NCI-H2029 treated with DMSO at 0.1 percent for 48 hours (cell line): ENCODE data around the gene ZMYM5.
"Not testable (repeated sequence)": the region's sequence is repeated elsewhere in the genome, so short reads cannot be mapped to it uniquely, and the experiment has no call there.

Experiments used
- DNase-seq: peaks from one replicate; lab custom pipeline; 2025; lab: John Stamatoyannopoulos, UW

ZMYM5 gene

DNA sequence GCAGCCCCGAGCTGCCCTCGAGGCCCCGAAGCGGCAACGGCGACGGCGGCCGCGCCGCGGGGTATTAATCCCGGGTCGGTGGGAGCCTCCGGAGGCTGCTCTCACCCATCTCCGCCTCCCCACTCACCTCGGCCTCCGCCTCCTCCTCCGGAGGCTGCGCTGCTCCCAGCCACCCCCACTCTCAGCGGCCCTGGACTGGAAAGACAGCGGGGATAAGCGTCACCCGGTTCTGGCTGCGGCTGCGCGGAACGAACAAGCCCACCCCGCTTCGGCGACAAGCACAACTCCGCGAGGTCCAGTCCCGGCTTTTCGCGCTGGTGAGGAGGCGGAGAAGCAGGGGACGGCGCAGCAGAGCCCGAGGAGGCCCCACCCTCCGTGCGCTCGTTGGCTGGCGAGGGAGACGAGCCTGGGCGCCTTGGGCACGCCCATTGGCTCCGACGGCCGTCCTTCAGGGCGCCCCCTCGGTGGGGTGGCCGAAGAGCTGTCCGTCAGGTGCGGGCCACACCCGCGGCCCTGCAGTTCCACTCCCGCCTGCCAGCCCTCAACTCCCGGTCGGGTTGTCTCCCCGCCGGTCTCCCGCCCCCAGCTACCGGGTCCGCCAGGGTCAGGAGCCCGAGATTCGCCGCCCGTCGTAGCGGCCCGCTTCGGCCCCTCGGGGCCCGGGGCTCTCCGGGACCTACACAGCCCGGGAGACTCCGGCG lies at the start of gene ZMYM5:
ZMYM5 (minus strand) TSS at position 327 of the 701 bp plus-strand sequence. CDS start 11,469 bp downstream, outside the sequence.
- peak; percentile 44 for DNase-seq

DNA sequence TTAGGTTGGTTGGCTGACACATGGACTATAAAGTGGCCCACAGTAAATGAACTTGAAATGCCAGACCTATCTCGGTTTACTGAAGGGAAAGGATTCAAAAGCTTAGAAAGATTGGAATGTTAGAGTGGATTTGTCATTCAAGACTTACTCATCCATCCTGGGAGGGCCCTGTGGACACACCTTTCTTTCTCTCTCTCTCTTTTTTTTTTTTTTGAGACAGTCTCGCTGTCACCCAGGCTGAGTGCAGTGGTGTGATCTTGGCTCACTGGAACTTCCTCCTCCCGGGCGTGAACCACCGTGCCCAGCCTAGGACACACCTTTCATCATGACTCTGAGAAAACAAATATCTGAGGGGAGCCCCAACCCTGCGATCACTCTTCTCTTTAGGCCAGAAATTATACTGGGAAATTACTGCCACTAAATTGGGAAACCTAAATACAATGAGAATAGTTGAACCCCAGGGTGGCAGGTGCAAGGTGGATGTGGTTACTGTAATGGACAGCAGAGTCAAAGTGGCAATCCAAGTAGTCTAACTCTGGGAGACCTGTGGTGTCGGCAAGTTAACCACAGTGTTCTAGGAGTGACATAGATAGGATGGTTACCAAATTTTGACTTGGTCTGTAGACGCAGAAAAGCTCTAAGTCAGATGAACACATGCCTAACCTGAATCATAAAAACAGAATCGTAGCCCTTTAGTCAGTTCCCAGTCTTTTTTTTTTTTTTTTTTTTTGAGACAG lies 47.1 kb upstream of the ZMYM5 start:
- DNase-seq: no peak

DNA sequence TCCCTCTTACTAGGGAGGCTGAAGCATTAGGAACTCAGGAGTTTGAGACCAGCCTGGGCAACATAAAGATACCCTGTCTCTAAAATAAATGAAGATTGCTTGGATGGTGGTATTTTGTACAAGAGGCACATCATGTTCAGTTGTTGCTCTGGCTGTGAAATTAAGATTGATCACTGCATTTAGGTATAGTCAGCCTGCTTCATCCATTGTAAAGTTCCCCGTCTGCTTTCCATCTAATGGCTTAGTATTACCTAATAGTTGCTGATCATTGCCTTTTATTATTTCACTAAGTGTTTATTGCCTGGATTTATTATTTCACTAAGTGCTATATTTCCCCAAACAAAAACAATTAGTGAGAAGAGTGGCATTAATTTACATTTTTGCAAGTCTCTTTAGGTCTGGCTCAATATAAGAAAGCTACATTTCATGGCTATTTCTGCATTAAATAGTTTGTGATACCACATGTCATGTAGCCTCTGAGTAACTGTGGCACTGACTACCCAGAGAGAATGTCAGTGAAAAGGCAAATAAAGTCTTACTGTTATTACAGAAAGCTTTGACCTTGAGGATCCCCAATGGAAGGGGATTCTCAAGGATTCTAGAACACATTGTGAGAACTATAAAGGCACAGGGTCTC lies 45.0 kb upstream of the ZMYM5 start:
- no peak for DNase-seq

DNA sequence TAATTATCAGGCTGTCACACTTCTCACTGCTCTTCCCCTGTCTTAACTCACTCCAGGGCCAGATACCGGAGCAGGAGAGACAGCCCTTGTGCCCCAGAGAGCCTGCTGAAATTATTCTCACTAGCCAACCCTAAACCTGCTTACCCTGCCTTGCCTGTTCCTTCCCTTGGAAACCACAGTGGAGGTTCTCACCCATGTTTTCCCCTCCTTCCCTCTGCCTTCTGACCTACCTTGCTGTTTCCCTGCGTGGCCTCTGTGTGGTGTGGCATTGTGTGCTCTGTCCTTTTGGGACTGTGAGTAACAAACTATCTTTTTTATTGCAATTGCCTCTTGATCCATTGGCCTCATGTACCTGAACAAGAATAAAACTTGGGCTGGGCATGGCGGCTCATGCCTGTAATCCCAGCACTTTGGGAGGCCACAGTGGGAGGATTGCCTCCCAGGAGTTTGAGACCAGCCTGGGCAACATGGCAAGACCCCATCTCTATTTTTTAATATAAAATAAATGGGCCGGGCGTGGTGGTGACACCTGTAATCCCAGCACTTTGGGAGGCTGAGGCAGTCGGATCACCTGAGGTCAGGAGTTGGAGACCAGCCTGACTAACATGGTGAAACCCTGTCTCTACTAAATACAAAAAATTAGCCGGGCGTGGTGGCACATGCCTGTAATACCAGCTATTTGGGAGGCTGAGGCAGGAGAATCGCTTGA lies 42.2 kb upstream of the ZMYM5 start:
- DNase-seq: not testable (repeated sequence)

DNA sequence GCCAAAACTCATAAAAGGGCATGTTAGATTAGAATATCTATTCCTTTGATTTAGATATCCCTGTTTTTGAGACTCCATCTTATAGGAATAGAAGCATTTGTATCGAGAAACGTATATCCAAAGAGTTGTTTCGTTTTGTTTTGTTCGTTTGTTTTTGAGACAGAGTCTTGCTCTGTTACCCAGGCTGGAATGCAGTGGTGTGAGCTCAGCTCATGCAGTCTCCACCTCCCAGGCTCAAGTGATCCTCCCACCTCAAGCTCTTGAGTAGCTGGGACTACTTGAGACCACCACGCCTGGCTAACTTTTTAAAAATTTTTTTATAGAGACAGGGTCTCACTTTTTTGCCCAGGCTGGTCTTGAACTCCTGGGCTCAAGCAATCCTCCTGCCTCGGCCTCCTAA lies 26.6 kb upstream of the ZMYM5 start:
- DNase-seq: no peak

DNA sequence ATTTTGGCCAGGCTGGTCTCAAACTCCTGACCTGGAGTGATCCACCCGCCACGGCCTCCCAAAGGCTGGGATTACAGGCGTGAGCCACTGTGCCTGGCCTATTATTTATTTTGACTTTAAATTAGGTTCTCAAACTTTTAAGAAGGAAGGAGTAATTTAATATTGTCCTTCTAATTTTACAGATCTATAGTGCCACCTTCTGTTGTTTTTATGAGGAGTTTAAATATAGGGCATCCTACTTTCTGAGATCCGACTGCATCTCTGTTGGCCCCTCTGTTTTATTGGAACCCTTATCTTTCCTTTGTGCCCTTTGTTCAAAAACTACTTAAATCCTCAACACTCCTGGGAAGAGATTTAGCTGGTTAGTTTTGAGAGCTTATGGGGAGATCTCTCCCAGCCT lies 25.4 kb upstream of the ZMYM5 start:
- DNase-seq: no peak

DNA sequence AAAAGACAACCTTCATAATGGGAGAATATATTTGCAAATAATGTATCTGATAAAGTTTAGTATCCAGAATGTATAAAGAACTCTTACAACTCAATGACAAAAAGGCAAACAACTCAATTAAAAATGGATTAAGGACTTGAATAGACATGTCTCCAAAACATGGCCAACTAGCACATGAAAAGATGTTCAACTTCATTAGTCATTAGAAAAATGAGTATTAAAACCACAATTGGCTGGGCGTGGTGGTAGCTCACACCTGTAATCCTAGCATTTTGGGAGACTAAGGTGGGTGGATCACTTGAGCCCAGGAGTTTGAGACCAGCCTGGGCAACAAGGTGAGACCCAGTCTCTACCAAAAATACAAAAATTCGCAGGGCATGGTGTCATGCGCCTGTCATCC lies 18.8 kb upstream of the ZMYM5 start:
- DNase-seq: no peak

DNA sequence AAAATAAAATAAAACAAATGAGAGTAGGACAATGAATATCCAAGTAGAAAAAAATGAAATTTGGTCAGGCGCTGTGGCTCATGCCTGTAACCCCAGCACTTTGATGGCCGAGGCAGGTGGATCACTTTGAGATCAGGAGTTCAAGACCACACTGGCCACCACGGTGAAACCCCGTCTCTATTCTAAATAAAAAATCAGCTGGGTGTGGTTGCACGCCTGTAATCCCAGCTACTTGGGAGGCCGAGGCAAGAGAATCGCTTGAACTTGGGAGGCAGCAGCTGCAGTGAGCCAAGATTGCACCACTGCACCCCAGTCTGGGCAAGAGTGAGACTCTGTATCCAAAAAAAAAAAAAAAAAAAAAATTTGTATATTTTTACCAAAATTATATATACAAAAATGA lies 18.2 kb upstream of the ZMYM5 start:
- no peak for DNase-seq

DNA sequence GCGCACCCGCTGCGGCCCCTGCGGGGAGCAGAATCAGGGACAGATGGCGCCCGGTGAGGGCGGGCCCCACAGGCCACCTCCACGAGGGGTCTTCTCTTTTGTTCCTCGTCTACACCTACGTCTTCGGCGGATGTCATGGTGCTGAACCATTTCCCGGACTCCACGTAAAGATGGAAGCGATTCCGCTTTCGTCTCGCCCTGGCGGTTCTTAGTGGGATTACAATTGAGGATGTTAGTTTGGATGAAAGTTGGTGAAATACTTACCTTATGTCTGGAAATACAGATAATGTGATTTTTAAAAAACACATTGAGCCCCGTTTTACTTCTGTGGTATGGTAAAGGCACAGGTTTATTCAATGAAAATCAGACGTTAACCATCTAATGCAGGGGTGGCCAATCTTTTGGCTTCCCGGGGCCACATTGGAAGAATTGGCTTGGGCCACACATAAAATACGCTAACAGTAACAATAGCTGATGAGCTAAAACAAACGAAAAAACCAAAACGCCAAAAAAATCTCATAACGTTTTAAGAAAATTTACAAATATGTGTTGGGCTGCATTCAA lies 1.4 kb upstream of the ZMYM5 start:
- DNase-seq: no peak

DNA sequence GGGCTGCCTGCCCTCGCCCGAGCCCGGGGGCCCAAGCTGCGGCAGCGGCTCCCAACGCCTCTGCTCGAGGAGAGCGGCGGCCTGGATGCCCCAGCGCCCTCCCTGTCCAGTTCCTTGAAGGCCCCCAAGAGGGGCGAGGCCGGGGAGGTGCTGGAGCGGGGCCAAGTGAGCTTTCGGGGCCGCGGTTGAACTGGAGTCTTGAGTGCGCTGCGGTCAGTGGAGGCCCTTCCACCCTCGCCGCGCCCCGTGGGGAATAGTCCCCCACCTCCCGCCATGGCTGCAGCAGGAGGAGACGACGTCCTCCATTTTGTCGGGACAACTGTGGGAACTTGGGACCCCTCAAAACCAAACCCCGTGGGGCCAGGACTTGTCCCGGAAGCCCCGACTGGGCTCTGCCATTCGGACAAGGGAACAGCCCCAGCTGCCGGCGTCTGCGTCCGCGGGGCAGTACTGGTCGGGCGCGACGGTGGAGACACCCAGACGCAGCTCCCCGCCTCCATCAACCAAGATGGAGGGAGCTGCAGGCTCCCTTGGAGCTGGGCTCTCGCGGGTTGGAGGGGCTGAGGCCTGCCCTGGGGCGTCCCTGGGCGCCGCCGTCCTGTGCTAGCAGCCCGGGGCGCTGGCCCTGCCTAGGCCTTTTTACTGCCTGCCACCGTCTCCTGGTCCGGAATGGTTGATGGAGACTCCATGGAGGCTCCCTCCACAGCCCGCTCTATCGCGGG lies 736 bp upstream of the ZMYM5 start:
- no peak for DNase-seq

DNA sequence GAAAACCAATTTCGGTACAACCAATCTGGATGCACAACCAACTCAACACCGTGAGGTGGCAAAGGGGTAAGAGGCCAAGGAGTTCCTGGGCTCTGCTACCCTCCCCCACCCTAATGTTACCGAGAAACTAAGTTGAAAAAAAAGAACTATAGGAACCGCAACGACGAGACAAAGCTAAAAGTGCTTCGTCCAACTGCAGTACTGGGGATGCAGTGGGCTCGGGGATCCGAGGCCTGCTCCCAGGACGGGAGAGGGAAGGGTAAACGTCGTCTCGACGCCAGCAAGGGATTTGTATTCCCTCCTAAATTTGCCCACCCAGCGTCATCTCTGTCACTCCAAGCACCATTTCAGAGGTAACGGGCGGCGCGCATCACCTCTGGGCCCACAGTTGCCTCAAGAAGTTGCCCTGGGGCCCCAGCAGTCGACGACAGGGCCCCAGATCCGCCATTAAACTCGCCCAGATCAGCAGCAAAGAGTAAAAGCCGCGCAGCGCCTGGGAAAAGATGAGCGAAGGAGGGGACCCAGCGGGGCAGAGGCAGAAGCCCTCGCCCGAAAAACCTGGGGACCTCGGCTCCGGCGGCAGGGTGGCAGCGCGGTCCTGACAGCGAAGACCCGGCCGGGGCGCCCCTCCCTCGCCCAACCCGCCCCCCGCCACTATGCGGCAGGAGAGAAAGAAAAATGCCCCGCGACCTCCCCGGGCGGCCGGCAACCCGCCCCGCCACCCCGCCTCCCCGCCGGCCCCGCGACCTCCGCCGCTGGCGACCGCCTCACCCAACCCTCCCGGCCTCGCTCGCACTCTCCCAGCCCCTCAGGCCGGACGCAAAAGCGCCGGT lies 752 bp downstream of the ZMYM5 start:
- no peak for DNase-seq

DNA sequence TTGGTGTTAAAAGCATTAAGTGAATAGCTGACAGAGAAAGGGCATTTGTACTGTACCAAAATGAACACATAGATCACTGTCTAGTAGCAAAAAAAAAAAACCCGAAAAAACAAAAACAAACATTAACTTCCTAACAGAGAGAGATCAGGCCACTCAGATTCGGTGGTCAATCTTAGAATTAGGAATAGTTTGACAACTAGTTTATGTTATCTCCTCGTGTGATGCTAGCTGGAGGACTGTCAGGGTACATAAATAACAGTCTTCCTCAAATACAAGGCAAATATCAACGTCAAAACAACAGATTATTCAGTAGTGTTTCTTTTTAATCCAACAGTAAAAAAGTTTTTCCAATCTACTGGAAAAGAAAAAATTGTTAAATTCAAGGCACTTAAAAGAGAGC lies 1.7 kb downstream of the ZMYM5 start:
- no peak for DNase-seq

DNA sequence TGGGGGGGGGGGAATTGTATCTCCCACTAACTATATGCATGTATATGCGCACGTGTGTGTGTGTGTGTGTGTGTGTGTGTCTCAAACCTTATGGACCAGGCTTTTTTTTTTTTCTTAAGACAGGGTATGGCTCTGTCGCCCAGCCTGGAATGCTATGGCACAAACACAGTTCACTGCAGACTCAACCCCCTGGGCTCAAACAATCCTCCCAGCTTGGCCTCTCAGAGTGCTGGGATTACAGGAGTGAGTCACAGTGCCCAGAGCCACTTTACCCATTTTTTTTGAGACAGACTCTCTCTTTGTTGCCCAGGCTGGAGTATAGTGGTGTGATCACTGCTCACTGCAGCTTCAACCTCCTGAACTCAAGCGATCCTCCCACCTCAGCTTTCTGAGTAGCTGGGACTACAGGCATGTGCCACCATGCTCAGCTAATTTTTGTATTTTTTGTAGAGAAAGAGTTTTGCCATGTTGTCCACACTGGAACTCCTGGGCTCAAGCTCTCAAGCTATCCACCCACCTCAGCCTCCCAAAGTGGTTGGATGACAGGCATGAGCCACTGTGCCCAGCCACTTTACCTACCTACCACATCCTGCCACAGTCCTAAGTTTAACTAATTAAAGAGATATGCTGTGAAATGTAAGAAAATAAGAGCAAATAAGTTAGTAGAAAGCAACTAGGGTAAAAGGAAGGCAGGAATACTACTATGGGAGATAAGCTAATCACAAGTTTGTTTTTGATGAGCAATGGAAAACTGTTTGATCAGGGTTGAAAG lies 2.4 kb downstream of the ZMYM5 start:
- DNase-seq: no peak

DNA sequence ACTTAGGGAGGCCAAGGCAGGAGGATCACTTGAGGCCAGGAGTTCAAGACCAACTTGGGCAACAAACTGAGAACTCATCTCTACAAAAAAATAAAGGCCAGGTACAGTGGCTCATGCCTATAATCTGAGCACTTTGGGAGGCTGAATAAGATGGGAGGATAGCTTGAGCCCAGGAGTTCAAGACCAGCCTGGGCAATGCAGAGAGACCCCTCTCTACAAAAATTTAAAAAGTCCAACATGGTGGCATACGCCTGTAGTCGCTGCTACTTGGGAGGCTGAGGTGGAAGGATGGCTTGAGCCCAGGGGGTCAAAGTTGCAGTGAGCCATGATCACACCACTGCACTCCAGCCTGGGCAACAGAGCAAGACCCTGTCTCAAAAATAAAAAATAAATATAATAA lies 5.8 kb downstream of the ZMYM5 start:
- DNase-seq: not testable (repeated sequence)

DNA sequence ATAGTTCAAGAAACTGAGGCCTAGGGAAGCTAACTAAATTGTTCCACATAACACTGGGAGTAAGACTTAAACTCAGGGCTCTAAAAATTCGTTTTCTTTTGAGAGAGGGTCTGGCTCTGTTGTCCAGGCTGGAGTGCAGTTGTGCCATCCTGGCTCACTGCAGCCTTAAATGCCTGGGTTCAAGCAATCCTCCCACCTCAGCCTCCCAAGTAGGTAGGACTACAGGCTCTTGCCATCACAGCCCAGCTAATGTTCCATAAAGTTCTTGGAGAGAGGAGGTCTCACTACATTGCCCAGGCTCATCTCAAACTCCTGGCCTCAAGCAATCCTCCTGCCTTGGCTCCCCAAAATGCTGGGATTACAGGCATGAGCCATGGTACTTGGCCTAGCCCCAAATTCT lies 10.7 kb downstream of the ZMYM5 start:
- no peak for DNase-seq

DNA sequence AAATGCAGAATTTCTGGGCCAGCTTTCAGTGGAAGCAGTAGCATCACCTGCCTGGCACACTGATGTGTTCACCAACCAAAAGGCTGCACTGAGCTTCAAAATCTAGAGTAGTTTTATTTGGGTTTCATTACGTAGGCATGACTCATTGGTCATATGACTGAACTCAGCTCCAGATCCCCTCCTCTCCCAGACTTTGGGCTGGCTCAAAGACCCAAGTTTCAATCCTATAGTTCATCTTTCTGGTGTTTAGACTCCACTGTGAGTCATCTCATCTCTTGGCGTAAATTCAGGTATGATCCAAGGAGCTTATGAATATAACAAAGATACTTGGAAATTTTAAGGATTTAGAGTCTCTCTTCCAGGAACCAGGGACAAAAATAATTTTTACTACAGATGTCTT lies 17.7 kb downstream of the ZMYM5 start:
- no peak for DNase-seq

DNA sequence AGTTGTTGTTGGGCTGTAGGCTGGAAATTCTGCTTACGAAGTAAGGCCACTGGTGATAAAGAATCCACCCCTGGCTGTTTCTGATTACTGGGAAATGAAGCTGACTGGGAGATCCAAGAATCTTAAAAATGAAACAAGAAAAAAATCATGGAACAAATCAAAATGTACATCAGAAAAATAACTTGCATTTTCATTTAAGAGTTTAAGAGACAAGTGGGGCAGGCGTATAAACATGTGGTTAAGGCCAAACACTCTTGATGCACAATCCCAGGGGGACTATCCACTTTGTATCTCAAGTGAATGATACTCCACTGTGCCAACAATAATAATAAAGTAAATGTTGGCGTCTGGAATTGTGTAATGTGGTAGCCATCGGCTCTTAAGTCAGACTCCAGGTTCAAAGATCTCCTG lies 24.6 kb downstream of the ZMYM5 start:
- DNase-seq: no peak

DNA sequence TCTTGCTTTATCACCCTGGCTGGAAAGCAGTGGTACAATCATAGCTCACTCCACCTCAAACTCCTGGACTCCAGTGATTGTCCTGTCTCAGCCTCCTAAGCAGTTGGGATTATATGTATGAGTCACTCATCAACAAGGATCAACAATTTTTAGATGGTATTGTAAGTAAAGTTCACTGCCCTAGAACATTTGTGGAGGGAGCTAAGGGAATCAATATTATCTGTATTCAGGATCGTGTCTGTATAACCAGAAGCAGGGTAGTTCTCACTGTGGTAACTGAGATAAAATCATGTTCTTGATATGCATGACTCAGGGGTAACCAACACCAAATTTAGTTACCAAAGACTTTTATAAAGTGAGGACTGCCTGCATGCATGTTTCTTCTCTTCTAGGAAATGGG lies 27.0 kb downstream of the ZMYM5 start:
- no peak for DNase-seq

DNA sequence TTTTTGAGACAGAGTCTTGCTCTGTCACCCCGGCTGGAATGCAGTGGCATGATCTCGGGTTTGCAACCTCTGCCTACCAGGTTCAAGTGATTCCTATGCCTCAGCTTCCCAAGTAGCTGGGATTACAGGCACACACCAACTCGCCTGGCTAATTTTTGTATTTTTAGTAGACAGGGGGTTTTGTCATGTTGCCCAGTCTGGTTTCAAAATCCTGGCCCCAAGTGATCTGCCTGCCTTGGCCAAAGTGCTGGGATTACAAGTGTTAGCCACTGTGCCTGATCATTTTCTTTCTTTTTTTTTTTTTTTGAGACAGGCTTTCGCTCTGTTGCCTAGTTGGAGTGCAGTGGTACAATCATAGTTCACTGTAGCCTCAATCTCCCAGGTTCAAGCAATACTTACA lies 28.7 kb downstream of the ZMYM5 start:
- no peak for DNase-seq

DNA sequence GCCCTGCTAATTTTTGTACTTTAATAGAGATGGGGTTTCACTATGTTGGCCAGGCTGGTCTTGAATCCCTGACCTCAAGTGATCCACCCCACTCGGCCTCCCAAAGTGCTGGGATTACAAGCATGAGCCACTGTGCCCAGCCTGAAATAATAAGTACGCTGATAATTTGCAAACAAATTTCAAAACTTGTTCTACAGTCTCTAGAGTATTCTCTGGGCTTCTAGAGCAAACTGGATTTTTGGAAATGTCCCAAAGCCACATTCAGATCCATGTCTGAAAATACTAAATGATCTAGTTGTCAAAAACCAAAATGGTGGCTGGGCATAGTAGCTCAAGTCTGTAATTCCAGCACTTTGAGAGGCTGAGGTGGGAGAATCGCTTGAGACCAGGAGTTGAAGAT lies 40.8 kb downstream of the ZMYM5 start:
- DNase-seq: no peak
